Activated B cell treated with CpG ODN at 0.5 μM for 24 hours (primary cell): ENCODE data around the gene CNTN1. TPM values are rescaled to one million over a fixed set of nuclear protein-coding genes. Genes with fewer than 3 reads are reported as not detected.

ENCODE experiments used
- ATAC-seq: fragments of 200-7000 bp; cut with Tn5 transposase; one replicate; pipeline ENCODE4 v1.10.0; 2021; ENCODE audit warnings: low read depth, mild to moderate bottlenecking, moderate library complexity
- CTCF ChIA-PET: fragments of 350-600 bp; sonication (Branson Sonifier 250); formaldehyde crosslinking; loops from one replicate; lab custom pipeline; 2021; ENCODE audit warnings: antibody characterized with exemption; lab: Charles Lee
- POLR2A ChIA-PET: fragments of 350-600 bp; sonication (Branson Sonifier 250); formaldehyde crosslinking; loops from one replicate; lab custom pipeline; 2021; ENCODE audit warnings: antibody characterized with exemption; lab: Charles Lee
- DNase-seq: peaks from one replicate; pipeline ENCODE4 v3.0.0; 2022
- H3K27ac Mint-ChIP-seq: one replicate; pipeline ENCODE4 v1.8.0; 2020; ENCODE audit warnings: mixed read lengths
- H3K27me3 Mint-ChIP-seq: one replicate; pipeline ENCODE4 v1.8.0; 2021; ENCODE audit warnings: mixed read lengths
- H3K36me3 Mint-ChIP-seq: one replicate; pipeline ENCODE4 v1.8.0; 2021; ENCODE audit warnings: low read depth, mixed read lengths
- H3K4me1 Mint-ChIP-seq: one replicate; pipeline ENCODE4 v1.8.0; 2021; ENCODE audit warnings: mixed read lengths
- H3K4me3 Mint-ChIP-seq: one replicate; pipeline ENCODE4 v1.8.0; 2020; ENCODE audit warnings: mild to moderate bottlenecking, mixed read lengths
- H3K9me3 Mint-ChIP-seq: one replicate; pipeline ENCODE4 v1.8.0; 2020; ENCODE audit warnings: mixed read lengths
- intact Hi-C: fragments of 100-400 bp; cut with micrococcal nuclease; formaldehyde crosslinking; loops from one replicate; pipeline ENCODE4 v1.15.1; 2024
- total RNA-seq: library from RNA; stranded (reverse); gene quantifications from 2 replicates; pipeline ENCODE4 v1.2.3, GENCODE V29; 2022
- TF ChIP-seq, protein P1 (sequence below): fragments of 200-600 bp; IDR thresholded peaks from one replicate; pipeline ENCODE4 v1.8.0; 2022; ENCODE audit warnings: antibody characterized with exemption, mild to moderate bottlenecking

CNTN1 gene
- total RNA-seq, 1 donor from 2014 or later = not detected

DNA sequence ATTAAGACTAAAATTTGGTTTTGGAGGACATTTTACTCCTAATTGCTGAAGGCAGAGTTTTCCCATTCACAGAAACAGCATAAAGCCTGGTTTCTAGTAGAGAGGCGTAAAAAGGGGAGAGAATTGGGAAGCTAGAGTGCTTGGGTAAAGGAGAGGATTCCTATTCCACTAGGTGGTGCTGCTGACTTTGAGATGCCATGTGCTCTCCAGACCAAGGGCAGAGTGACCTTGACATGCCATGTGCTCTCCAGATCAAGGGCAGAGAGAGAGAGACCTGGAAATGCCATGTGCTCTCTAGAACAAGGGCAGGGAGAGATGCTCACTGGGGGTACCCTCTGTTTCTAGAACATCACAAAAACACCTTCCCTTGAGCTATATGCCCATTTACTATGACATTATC lies 319.7 kb downstream of the CNTN1 start:
- no peak overlapping the region for H3K27ac Mint-ChIP-seq
- DNase-seq (no peak), ATAC-seq (no peak)
- no peaks in the 10 kb centered on the region for H3K36me3 Mint-ChIP-seq
- POLR2A ChIA-PET = no interaction called here
- CTCF ChIA-PET = no interaction called here
- TF ChIP-seq, protein P1, sequence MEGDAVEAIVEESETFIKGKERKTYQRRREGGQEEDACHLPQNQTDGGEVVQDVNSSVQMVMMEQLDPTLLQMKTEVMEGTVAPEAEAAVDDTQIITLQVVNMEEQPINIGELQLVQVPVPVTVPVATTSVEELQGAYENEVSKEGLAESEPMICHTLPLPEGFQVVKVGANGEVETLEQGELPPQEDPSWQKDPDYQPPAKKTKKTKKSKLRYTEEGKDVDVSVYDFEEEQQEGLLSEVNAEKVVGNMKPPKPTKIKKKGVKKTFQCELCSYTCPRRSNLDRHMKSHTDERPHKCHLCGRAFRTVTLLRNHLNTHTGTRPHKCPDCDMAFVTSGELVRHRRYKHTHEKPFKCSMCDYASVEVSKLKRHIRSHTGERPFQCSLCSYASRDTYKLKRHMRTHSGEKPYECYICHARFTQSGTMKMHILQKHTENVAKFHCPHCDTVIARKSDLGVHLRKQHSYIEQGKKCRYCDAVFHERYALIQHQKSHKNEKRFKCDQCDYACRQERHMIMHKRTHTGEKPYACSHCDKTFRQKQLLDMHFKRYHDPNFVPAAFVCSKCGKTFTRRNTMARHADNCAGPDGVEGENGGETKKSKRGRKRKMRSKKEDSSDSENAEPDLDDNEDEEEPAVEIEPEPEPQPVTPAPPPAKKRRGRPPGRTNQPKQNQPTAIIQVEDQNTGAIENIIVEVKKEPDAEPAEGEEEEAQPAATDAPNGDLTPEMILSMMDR = no peak
- no peaks in the 10 kb centered on the region for H3K27me3 Mint-ChIP-seq
- intact Hi-C loops = no loop called here
- no peak overlapping the region for H3K4me3 Mint-ChIP-seq
- peaks cover 19% of the 10 kb centered on the region for H3K9me3 Mint-ChIP-seq
- no peaks in the 10 kb centered on the region for H3K4me1 Mint-ChIP-seq

DNA sequence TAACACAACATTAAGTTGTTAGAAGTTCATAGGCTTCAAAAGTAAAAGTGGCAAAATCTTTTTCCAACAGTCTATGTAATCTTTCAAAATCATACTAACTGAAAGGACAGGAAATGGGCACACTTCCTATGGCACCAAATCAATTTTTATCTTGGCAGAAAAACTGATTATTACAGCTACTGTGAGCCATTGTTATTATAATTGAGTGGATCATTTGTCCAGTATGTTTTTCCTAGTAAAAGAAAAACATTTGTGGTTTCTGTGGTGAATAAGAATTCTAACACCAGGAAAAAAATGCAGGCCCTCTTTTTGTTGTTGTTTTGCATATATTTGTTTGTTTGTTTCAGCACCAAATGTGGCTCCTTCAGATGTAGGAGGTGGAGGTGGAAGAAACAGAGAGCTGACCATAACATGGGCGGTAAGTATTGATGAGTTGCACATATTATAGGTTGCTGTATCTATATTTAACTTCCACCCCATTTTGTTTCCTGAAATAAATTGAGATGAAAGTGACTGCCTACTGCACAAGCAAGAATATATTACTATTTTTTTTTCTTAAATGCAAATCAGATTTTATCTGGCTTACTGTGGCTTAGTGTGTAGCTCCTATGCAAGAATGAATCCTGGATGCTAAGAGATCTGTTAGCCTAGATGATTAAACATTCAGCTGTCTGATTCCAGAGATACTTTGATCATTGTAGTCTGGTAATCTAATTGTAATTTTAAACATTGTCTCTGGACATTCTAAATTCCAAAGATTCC lies 321.8 kb downstream of the CNTN1 start:
- TF ChIP-seq, protein P1 = no peak
- H3K9me3 Mint-ChIP-seq = peaks cover 9% of the 10 kb centered on the region
- H3K36me3 Mint-ChIP-seq = no peaks in the 10 kb centered on the region
- intact Hi-C loops = no loop called here
- H3K27me3 Mint-ChIP-seq = no peaks in the 10 kb centered on the region
- H3K4me3 Mint-ChIP-seq = no peak overlapping the region
- ChIA-PET POLR2A (no interaction called here), CTCF (no interaction called here)
- no peaks in the 10 kb centered on the region for H3K4me1 Mint-ChIP-seq
- DNase-seq = no peak
- no peak overlapping the region for H3K27ac Mint-ChIP-seq
- ATAC-seq = no peak

DNA sequence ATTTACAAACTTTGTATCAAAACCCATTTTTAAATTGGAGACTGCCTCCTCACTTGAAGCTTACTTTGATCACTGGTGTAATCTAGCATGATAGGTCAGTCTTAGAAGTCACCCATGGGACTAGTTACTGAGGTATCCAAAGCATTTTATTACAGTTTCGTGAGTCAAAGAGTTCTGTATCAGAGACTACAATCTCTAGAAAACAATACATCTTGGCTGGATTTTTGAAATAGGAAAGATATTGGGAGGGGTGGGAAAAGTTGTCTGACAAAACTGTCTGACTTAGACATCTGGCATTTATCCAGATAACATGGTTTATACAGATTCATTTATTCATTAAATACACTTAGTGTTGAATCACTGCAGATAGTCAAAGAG lies 322.4 kb downstream of the CNTN1 start:
- Mint-ChIP-seq H3K27ac (no peak overlapping the region), H3K4me1 (no peaks in the 10 kb centered on the region), H3K4me3 (no peak overlapping the region), H3K27me3 (no peaks in the 10 kb centered on the region), H3K36me3 (no peaks in the 10 kb centered on the region), H3K9me3 (peaks cover 9% of the 10 kb centered on the region)
- DNase-seq (no peak), ATAC-seq (no peak)
- ChIA-PET POLR2A (no interaction called here), CTCF (no interaction called here)
- intact Hi-C loops = no loop called here
- TF ChIP-seq, protein P1 = no peak

DNA sequence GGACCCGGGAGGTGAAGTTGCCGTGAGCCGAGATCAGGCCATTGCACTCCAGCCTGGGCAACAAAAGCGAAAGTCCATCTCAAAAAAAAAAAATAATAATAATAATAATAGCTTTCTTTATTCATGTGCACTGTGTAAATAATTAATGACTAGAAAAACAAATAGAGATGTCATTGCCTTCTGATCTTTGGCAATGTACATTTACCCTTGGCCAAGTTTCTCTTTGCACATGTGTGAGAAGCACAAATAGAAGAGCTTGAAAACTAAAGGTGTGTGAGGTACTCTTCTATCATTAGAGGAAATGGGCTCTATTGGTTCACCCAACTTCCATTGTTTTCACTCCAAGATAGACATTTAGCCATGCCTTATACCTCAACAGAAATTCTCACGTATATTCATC lies 325.8 kb downstream of the CNTN1 start:
- TF ChIP-seq, protein P1 = no peak
- H3K4me3 Mint-ChIP-seq = no peak overlapping the region
- no peaks in the 10 kb centered on the region for H3K36me3 Mint-ChIP-seq
- CTCF ChIA-PET = no interaction called here
- H3K9me3 Mint-ChIP-seq = no peaks in the 10 kb centered on the region
- intact Hi-C loops = no loop called here
- ATAC-seq = no peak
- H3K27ac Mint-ChIP-seq = no peak overlapping the region
- no peak for DNase-seq
- H3K4me1 Mint-ChIP-seq = no peaks in the 10 kb centered on the region
- POLR2A ChIA-PET = no interaction called here
- H3K27me3 Mint-ChIP-seq = no peaks in the 10 kb centered on the region

DNA sequence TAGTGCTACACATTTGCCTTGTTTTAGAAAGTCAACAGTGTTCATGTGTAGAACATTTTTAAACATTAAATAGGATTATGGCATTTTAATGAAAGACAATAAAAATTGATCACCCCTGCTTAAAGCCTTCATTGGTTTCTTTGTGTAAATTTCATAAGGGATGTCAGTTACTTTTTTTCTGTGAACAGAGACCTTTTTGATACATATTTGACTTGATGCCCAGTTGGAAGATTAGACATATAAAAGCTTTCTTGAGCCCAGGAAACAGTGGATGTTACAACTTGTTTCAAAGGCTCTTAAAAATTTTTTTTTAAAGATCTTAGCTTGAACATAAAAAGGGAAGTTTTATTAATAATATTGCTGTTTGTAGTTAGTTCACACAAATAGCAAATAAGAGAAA lies 327.2 kb downstream of the CNTN1 start:
- intact Hi-C loops = no loop called here
- ATAC-seq = no peak
- DNase-seq = no peak
- H3K4me1 Mint-ChIP-seq = no peaks in the 10 kb centered on the region
- ChIA-PET POLR2A (no interaction called here), CTCF (interaction anchor here (0.6 kb wide), 1 partner anchor 1040 kb away, joined by 3 read pairs; no protein-coding TSS in a partner anchor)
- no peak overlapping the region for H3K27ac Mint-ChIP-seq
- TF ChIP-seq, protein P1 = no peak
- H3K4me3 Mint-ChIP-seq = no peak overlapping the region
- no peaks in the 10 kb centered on the region for H3K27me3 Mint-ChIP-seq
- H3K36me3 Mint-ChIP-seq = no peaks in the 10 kb centered on the region
- no peaks in the 10 kb centered on the region for H3K9me3 Mint-ChIP-seq
